HCEC 1CT (cell line): ENCODE data around the gene SMAD6.

Experiments
- DNase-seq: peaks from one replicate; pipeline ENCODE4 v3.0.0-alpha.2; 2017

SMAD6 gene

GRCh38 chr15:66704803-66705153, 2.7 kb downstream of the SMAD6 start:
- DNase-seq = no peak

GRCh38 chr15:66705277-66706146, 3.5 kb downstream of the SMAD6 start:
- no peak for DNase-seq

GRCh38 chr15:66706225-66706732, 4.2 kb downstream of the SMAD6 start:
- no peak for DNase-seq

- no peak for DNase-seq
Observed at GRCh38 chr15:66706840-66707239, 4.8 kb downstream of the SMAD6 start.

GRCh38 chr15:66707310-66708082, 5.5 kb downstream of the SMAD6 start:
- DNase-seq = no peak

GRCh38 chr15:66708389-66708788, 6.4 kb downstream of the SMAD6 start:
- DNase-seq = no peak

- DNase-seq = no peak
Observed at GRCh38 chr15:66709884-66710283, 7.8 kb downstream of the SMAD6 start.

GRCh38 chr15:66711260-66711659, 9.2 kb downstream of the SMAD6 start:
- no peak for DNase-seq

GRCh38 chr15:66711862-66712261, 9.8 kb downstream of the SMAD6 start:
- no peak for DNase-seq

GRCh38 chr15:66713843-66714508, 11.9 kb downstream of the SMAD6 start:
- no peak for DNase-seq

- DNase-seq = peak; percentile 62
Observed at GRCh38 chr15:66714543-66714981, 12.5 kb downstream of the SMAD6 start.

GRCh38 chr15:66715181-66715624, 13.2 kb downstream of the SMAD6 start:
- no peak for DNase-seq

GRCh38 chr15:66715720-66716655, 14.0 kb downstream of the SMAD6 start:
- no peak for DNase-seq

GRCh38 chr15:66716656-66717020, 14.6 kb downstream of the SMAD6 start:
- no peak for DNase-seq

- no peak for DNase-seq
Observed at GRCh38 chr15:66718220-66718988, 16.4 kb downstream of the SMAD6 start.

GRCh38 chr15:66719471-66719870, 17.4 kb downstream of the SMAD6 start:
- no peak for DNase-seq

- DNase-seq = peak; percentile 59
Observed at GRCh38 chr15:66720206-66721010, 18.4 kb downstream of the SMAD6 start.

- no peak for DNase-seq
Observed at GRCh38 chr15:66721020-66721419, 19.0 kb downstream of the SMAD6 start.

GRCh38 chr15:66721501-66721937, 19.5 kb downstream of the SMAD6 start:
- DNase-seq = peak; percentile 8

- DNase-seq = no peak
Observed at GRCh38 chr15:66721954-66722353, 19.9 kb downstream of the SMAD6 start.
